HG02885 (cell line): ENCODE measurements around the gene TMPRSS9.
"Not testable (repeated sequence)": the region's sequence is repeated elsewhere in the genome, so short reads cannot be mapped to it uniquely, and the experiment has no call there.

Source experiments
- ATAC-seq: cut with Tn5 transposase; IDR thresholded peaks from one replicate; pipeline ENCODE4 v1.9.1; 2021; ENCODE audit warnings: mild to moderate bottlenecking; ENCODE audit not compliant: unreplicated experiment, poor library complexity

Gene TMPRSS9

DNA sequence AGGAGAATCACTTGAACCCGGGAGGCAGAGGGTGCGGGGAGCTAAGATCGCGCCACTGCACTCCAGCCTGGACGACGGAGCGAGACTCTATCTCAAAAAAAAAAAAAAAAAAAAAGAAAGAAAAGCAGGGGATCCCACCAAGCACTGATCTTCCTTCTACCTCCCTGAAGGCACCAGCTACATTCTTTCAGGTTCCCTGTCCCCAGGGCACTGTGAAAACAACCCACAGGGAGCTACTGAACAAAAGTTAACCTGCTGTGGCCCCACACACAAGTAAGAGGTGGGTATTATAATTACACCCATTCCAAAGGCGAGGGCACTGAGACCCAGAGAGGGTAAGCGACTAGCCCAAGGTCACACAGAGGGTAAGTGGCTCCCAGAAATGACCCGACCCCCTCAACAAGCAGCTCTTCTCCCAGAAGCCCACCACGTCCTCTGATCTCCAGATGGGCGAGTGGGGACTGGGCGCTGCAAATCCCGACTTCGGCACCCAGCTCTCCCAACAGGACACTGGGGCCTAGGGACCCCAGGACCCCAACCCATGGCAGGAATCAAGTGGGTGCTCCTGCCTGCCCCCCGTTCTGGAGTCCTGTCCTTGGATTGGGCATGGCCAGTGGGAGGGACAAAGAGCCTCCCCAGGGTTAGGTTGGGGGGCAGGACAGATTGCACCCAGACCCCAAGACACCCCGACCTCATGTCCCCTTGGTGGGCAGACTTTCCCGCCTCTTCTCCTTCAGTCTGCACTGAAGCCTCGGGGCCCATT is 94.3 kb downstream of the TMPRSS9 start:
- no peak for ATAC-seq

DNA sequence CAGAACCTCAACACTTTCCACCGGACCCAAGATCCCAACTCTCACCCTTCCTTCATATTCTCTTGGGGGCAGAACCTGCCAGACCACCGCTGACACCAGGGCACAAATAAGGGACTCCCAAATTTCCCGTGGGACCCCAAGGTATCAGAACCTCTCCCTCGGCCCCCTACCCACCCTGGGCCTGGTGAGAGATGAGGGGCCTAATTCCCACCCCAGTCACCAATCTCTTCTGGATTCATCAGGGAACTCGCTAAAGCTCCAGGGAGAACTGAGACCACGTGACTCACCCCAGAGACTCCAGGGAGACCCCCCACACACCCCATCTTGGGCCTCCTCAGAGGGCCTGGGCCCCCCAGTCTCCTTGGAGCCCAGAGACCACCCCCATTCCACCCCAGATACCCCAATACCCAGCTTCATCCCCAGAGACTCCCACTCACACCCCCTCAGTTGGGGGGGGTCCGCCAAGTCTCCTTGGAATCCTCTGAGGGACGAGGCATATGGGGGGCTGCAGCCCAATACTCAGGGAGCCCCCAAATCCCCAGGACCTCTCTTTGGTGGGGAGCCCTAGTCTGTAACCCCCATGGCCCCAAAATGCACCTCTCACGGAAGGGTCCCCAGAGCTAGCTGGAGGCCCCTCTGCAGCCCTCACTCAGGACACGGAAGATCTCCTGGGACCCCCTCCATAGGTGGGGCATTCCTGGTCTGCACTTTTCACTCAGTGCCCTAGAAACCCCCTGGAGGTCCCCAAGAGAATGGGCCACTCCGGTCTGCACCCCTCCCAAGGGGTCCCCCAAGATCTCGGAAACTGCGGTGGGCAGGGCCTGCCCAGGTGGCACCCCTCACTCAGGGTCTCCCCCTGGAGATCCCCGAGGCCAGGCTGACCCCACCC is 95.1 kb downstream of the TMPRSS9 start:
- no peak for ATAC-seq

DNA sequence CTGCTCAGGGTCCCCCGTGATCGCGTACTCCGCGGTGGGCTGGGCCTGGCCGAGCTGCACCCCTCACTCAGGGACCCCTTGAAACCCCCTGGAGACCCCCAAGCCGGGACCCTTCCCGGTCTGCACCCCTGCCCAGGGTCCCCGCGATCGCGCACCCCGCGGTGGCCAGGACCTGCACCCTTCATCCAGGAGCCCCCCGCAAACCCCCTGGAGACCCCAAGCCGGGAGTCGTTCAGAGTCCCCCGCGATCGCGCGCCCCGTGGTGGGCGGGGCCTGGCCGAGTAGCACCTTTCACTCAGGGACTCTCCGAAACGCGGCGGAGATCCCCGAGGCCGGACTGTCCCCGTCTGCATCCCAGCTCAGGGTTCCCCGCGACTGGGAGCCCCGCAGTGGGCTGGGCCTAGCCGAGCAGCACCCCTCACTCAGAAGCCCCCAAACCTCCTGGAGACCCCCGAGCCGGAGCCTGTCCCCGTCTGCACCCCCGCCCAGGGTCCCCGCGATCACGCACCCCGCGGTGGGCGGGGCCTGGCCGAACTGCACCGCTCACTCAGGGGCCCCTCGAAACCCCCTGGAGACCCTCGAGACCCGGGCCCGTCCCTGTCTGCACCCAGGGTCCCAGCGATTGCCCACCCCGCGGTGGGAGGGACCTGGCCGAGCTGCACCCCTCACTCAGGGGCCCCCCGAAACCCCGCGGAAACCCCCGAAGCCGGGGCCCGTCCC is 95.9 kb downstream of the TMPRSS9 start:
- ATAC-seq: peak; percentile 38

DNA sequence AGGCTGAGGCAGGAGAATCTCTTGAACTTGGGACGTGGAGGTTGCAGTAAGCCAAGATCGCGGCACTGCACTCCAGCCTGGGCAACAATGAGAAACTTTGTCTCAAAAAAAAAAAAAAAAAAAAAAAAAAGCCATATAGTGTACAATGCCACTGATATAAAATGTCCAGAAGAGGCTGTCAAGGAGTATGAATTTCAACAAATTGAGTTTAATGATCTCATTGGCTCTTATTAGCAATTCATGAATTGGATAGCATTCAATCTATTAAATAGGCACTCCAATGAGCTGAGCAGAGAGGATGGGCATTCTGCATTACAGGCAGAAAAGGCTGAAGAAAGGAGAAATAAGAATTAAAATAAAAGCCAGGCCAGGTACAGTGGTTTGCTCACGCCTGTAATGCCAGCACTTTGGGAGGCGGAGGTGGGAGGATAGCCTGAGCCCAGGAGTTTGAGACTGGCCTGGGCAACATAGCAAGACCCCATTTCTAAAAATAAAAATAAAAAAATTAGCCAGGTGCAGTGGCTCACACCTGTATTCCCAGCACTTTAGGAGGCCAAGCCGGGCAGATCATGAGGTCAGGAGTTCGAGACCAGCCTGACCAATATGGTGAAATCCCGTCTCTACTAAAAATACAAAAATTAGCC is 97.5 kb downstream of the TMPRSS9 start:
- no peak for ATAC-seq

DNA sequence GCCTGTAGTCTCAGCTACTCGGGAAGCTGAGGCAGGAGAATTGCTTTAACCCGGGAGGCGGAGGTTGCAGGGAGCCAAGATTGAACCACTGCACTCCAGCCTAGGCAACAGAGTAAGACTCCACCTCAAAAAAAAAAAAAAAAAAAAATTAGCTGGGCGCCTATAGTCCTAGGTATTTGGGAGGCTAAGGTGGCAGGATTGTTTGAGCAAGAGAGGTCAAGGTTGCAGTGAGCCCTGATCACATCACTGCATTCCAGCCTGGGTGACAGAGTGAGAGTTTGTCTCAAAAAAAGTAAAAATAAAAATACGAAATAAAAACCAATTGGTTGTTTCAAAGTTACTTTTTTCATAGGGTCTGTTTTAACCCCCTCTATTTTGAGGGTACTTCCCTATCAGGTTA is 98.0 kb downstream of the TMPRSS9 start:
- ATAC-seq: no peak

DNA sequence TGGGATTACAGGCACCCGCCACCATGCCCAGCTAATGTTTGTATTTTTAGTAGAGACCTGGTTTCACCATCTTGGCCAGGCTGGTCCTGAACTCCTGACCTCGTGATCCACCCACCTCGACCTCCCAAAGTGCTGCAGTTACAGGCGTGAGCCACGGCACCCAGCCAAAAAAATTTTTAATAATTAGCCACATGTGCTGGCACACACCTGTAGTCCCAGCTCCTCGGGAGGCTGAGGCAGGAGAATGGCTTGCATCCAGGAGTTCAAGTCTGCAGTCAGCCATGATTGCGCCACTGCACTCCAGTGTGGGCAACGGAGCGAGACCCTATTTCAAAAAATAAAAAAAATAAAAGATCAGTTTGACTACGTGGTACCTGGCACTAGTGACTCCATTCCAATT is 98.7 kb downstream of the TMPRSS9 start:
- not testable (repeated sequence) for ATAC-seq

DNA sequence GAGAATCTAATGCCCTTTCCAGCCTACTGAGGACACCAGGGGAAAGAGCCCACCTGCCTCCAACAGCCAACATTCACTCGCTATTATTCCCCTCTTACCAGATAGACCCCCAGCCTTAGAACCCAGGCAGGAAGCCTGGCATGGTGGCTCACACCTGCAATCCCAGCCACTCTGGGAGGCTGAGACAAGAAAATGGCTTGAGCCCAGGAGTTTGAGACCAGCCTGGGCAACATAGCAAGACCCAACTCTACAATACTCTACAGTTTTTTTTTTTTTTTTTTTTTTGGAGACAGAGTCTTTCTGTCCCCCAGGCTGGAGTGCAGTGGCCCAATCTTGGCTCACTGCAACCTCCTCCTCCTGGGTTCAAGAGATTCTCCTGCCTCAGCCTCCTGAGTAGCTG is 100.2 kb downstream of the TMPRSS9 start:
- no peak for ATAC-seq

DNA sequence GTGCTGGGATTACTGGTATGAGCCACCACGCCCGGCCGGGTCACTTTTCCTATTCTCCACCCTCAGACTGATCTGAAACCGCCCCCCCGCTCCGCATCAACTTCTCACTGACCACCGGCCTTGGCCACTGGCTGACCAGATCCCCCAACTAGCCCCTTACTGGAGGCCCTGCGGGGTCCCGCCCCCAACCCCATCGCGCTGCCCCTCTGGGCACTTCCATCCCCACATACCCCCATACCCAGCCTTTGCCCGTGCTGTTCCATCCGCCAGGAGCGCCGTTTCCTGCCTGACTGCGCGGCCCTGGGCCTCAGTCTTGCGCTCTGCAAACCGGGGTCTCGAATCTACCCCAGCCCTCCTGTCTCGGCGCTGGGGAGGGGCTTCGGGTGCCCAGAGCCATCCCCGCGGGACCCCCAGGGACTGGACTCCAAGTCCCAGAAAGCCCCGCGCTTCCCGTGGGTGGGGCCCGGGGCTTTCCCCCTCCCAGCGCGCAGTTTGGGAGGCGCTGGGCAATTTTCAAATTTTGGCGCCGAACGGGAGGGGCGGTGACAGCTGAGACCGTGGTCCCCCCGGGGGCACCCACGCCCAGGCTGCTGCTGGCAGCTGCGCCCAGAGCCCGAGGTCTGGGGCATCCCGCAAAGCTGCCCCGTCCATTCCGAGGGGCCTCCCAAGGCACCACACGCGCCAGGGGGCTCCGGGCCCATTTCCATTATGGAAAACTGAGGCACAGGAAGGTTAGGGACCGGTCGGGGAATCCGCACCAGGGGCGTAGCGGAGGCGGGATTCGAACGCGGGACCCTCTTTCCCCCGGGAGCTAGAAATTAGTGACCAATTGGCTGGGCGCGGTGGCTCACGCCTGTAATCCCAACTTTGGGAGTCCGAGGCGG is 101.9 kb downstream of the TMPRSS9 start:
- peak; percentile 44 for ATAC-seq

DNA sequence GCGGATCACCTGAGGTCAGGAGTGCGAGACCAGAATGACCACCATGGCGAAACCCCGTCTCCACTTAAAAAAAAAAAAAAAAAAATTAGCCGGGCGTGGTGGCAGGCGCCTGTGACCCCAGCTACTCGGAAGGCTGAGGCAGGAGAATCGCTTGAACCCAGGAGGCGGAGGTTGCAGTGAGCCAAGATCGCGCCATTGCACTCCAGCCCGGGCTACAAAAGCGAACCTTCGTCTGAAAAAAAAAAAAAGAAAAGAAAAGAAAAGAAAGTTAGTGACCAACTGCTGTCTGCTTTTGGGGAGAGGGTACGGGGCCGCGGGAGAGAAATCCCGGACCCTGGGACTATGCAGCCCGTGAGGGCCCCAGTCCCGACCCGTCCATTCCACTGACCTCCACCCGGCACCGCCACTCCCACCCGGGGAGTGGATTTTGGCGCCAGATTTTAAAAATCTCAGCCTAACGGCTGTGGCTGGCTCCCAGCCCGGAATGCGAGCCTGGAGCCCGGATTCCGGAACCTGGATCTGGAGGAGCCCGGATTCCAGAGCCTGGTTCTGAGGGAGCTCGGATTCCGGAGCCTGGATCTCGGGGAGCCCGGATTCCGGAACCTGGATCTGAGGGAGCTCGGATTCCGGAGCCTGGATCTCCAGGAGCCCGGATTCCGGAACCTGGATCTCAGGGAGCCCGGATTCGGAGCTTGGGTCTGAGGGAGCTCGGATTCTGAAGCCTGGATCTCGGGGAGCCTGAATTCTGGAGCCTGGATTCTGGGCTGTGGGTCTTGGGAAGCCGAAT is 102.8 kb downstream of the TMPRSS9 start:
- no peak for ATAC-seq

DNA sequence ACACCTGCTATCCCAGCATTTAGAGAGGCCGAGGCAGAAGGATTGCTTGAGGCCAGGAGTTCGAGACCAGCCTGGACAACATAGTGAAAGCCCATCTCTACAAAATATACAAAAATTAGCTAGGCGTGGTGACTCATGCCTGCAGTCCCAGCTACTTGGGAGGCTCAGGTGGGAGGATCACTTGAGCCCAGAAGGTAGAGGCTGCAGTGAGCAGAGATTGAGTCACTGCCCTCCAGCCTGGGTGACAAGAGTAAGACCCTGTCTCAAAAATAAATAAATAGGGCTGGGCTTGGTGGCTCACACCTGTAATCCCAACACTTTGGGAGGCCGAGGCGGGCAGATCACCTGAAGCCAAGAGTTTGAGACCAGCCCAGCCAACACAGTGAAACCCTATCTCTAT is 103.6 kb downstream of the TMPRSS9 start:
- not testable (repeated sequence) for ATAC-seq

DNA sequence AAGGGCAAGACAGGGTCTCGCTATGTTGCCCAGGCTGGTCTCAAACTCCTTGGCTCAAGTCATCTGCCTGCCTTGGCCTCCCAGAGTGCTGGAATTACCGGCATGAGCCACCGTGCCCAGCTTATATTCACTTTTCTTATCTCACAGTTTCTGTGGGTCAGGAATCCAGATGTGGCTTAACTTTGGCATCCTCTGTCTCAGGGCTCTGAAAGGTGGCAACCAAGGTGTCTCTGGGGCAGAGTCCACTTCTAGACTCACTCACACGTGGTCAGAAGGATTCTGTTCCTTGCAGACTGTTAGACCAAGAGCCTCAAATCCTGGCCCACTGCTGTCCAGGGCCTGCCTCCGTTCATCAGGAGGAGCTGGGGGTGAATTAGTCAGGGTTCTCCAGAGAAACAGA is 104.3 kb downstream of the TMPRSS9 start:
- ATAC-seq: no peak

DNA sequence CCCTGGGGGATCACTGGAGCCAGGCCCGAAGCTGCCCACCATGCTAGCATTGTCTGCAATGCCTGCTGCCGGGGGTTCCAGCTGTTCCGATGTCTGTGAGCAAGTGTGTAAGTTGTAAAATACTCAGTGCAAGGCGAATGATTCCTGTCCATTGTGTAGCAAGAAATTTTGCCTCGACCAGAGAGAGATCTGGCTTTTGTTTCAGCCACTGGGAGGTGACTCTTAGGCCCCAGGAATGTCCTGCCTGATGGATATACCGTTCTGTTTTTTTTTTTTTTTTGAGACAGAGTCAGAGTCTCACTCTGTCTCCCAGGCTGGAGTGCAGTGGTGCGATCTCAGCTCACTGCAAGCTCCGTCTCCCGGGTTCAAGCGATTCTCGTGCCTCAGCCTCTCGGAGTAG is 108.5 kb downstream of the TMPRSS9 start:
- ATAC-seq: no peak

DNA sequence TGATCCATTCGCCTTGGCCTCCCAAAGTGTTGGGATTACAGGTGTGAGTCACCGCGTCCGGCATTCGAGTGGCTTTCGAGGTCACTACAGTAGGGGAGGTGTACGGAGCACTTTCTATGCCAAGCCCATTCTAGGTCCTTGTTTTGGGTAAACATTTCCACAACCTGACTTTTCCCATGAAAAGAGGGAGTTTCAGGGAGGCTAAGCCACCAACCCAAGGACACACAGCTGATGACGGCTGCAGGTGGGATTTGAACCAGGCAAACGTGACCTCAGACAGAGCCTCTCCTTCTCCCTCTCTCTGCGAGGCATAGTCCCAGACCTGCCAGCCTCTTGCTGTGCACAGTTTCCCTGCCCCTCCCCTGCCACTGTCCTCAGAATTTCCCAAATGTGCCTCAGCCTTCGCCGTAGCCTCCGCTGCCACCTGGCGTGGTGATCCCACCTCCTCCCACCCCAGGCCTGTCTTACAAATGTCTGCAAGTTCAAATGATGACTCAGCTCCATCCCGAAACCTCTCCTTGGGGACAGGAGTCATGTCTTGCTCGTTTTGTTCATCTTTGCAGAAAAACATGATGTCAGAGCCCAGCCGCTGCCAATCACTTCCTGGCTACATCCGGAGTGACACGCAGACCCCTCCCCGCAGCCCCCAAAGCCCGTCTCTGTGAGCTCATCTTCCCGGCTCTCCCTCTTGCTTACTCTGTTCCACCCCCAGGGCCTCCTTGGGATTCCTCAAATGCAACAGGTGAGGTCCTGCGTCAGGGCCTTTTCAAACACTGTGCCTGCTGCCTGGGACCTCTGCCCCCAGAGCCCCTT is 109.2 kb downstream of the TMPRSS9 start:
- ATAC-seq: no peak

DNA sequence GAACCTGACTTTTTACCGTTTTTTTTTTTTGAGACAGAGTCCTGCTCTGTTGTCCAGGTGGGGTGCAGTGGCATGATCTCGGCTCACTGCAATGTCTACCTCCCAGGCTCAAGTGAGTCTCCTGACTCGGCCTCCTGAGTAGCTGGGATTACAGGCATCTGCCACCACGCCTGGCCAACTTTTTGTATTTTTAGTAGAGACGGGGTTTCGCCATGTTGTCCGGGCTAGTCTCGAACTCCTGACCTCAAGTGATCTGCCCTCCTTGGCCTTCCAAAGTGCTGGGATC is 109.8 kb downstream of the TMPRSS9 start:
- not testable (repeated sequence) for ATAC-seq

DNA sequence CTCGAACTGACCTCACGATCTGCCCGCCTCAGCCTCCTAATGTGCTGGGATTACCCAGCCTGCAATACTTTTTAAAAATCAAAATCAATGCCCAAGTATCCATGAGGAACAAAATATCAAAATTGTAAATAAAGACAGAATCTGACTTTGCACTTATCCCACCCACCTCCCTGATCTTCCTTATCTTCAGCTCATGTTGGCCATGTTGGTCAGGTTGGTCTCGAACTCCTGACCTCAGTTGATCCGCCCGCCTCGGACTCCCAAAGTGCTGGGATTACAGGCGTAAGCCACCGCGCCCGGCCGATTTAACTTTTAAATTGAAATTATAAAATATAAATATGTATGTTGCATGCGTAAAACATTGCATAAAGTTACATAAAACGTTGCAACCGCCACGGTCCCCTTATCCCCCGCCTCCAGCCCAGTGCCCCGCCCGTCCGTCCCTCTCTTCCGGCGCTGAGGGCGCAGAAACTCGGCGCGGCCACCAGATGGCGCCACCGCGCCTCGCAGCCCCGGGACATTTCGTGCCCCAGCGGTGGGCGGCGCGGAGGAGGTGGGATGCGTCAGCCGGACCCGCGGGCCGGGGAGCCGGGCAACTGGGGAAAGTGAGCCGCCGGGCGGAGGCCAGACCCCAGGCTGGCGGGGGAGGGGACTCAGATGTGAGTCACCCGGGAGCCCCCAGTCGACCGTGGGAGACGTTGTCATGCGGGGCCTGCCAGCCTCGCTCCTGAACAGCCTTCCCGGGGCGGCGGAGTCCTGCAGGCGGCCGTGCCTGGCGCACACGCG is 114.4 kb downstream of the TMPRSS9 start:
- peak; percentile 46 for ATAC-seq

DNA sequence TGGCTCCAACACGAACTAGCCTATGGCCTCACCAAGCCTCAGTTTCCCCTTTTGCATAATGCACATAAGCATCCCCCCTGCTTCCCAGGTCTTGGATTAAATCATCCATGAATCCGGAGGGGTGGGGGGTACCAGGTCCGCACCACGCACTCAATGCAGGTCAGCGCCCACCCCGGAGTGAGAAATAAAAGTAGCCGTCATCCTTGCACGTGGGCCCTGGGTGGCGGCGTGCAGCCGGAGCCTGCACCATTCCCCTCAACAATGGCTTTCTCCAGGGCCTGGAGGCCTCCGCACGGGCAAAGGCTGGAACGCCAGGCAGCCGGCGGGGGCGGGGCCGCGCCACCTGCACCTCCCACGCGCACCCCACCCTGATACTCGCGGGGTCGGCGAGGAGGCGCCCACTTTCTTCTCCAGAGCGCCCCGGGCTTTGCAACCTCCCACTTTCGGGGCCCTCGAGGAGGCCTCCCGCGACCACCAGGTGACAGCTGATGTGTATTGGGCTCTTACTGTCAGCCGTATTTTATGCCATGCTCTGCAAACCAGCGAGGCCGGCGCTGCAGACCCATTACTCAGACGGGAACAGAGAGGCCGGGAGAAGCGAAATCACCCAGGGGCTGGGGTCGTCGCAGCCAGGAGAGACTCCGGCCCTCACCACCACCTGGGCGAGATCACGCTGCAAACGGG is 115.1 kb downstream of the TMPRSS9 start:
- peak; percentile 5 for ATAC-seq
